H1 (cell line): ENCODE measurements around the gene DCX. TPM values are rescaled to one million over a fixed set of nuclear protein-coding genes. Genes with fewer than 3 reads are reported as not detected.

Experiments
- CTCF ChIA-PET: fragments of 300-600 bp; sonication (Branson Sonifier 250); formaldehyde crosslinking; loops from one replicate; lab custom pipeline; 2021; ENCODE audit not compliant: partially characterized antibody; lab: Charles Lee
- POLR2A ChIA-PET: fragments of 300-600 bp; sonication (Branson Sonifier 250); formaldehyde crosslinking; loops from one replicate; lab custom pipeline; 2021; ENCODE audit warnings: inconsistent platforms; ENCODE audit not compliant: partially characterized antibody; lab: Charles Lee
- DNase-seq, 2 experiments: peaks; one replicate each; pipeline versions ENCODE4 v3.0.0 to v3.0.0-alpha.2; 2010 to 2022; ENCODE audit warnings: low spot score in 2 of 2, low read depth in 1 of 2, mixed read lengths in 1 of 2
- FAIRE-seq: peaks from 2 replicates; lab custom pipeline; 2011; peaks lifted over from hg19 to GRCh38; lab: Jason Lieb, UNC
- H2AFZ ChIP-seq: 2 replicates; pipeline ENCODE4 v1.8.1; 2012; ENCODE audit warnings: low read length, inconsistent platforms
- H2AK5ac ChIP-seq: 2 replicates; pipeline ENCODE4 v1.6.1; 2013; ENCODE audit warnings: low read depth, low read length
- H2BK120ac ChIP-seq: replicated peaks from 2 replicates; pipeline ENCODE3; 2013; ENCODE audit warnings: low read depth, low read length, inconsistent platforms
- H2BK12ac ChIP-seq: 2 replicates; pipeline ENCODE4 v1.6.1; 2013; ENCODE audit warnings: low read depth, low read length
- H2BK15ac ChIP-seq: 2 replicates; pipeline ENCODE4 v1.6.1; 2013; ENCODE audit warnings: low read length
- H2BK20ac ChIP-seq: 2 replicates; pipeline ENCODE4 v1.6.1; 2013; ENCODE audit warnings: low read length
- H2BK5ac ChIP-seq: 2 replicates; pipeline ENCODE4 v1.6.1; 2013; ENCODE audit warnings: low read depth, low read length
- H3K14ac ChIP-seq: 2 replicates; pipeline ENCODE4 v1.6.1; 2013; ENCODE audit warnings: inconsistent platforms; ENCODE audit not compliant: insufficient read length
- H3K18ac ChIP-seq: 2 replicates; pipeline ENCODE4 v1.6.1; 2013; ENCODE audit warnings: low read length; ENCODE audit errors: extremely low read depth
- H3K23ac ChIP-seq: 2 replicates; pipeline ENCODE4 v1.6.1; 2013; ENCODE audit warnings: inconsistent platforms; ENCODE audit not compliant: insufficient read length
- H3K23me2 ChIP-seq: 2 replicates; pipeline ENCODE4 v1.6.1; 2013; ENCODE audit warnings: low read depth, low read length
- H3K27ac ChIP-seq: 2 replicates; pipeline ENCODE4 v1.6.1; 2011; ENCODE audit warnings: low read depth, low read length, inconsistent platforms
- H3K27me3 ChIP-seq, 4 experiments: replicated peaks in 1 of 4; 1 replicate in 1 of 4; 2 replicates in 3 of 4; pipeline versions ENCODE4 v1.6.1 to v1.8.1; 2011 to 2013; ENCODE audit warnings: low read length in 3 of 4, mild to moderate bottlenecking in 3 of 4, inconsistent platforms in 2 of 4, mixed read lengths in 2 of 4, moderate library complexity in 1 of 4; ENCODE audit not compliant: control insufficient read depth in 3 of 4, insufficient read depth in 3 of 4; ENCODE audit errors: extremely low read depth in 1 of 4
- H3K36me3 ChIP-seq, 4 experiments: 2 replicates each; pipeline versions ENCODE4 v1.6.1 to v1.8.1; 2011 to 2013; ENCODE audit warnings: mild to moderate bottlenecking in 4 of 4, low read length in 3 of 4, moderate library complexity in 2 of 4, control low read depth in 1 of 4, inconsistent platforms in 1 of 4; ENCODE audit not compliant: insufficient read depth in 4 of 4, control insufficient read depth in 2 of 4
- H3K4ac ChIP-seq: replicated peaks from 2 replicates; pipeline ENCODE3; 2013; ENCODE audit warnings: low read length, low read depth, mixed read lengths, inconsistent platforms; ENCODE audit not compliant: insufficient read length
- H3K4me1 ChIP-seq, 4 experiments: replicated peaks in 1 of 4; 1 replicate in 1 of 4; 2 replicates in 3 of 4; pipeline versions ENCODE4 v1.6.1 to v1.8.1; 2011 to 2013; ENCODE audit warnings: low read length in 3 of 4, inconsistent platforms in 2 of 4, mixed read lengths in 1 of 4; ENCODE audit not compliant: insufficient read depth in 4 of 4, control insufficient read depth in 3 of 4
- H3K4me2 ChIP-seq, 2 experiments: 2 replicates each; pipeline versions ENCODE4 v1.6.1 to v1.8.1; 2011 to 2013; ENCODE audit warnings: low read depth in 2 of 2, low read length in 2 of 2, control low read depth in 1 of 2, inconsistent platforms in 1 of 2, mild to moderate bottlenecking in 1 of 2; ENCODE audit not compliant: insufficient read depth in 1 of 2
- H3K4me3 ChIP-seq, 4 experiments: fragments of 200-600, 300-600 bp in 1 of 4; sonication (generic), shearing (Covaris generic), sonication (Bioruptor Twin) in 1 of 4; 2 replicates each; pipeline versions ENCODE4 v1.5.1 to v1.8.1; 2011 to 2016; ENCODE audit warnings: low read length in 4 of 4, low read depth in 3 of 4, control low read depth in 2 of 4, inconsistent platforms in 2 of 4, mild to moderate bottlenecking in 2 of 4, mixed read lengths in 1 of 4, moderate library complexity in 1 of 4; ENCODE audit not compliant: insufficient read depth in 2 of 4; ENCODE audit errors: extremely low read depth in 1 of 4
- H3K56ac ChIP-seq: replicated peaks from 2 replicates; pipeline ENCODE3; 2013; ENCODE audit warnings: low read depth, mild to moderate bottlenecking, mixed read lengths, low read length, inconsistent platforms; ENCODE audit not compliant: insufficient read length
- H3K79me1 ChIP-seq: 2 replicates; pipeline ENCODE4 v1.6.1; 2013; ENCODE audit warnings: low read depth, low read length, control low read depth
- H3K79me2 ChIP-seq, 2 experiments: 2 replicates each; pipeline versions ENCODE4 v1.6.1 to v1.8.1; 2012 to 2013; ENCODE audit warnings: low read length in 2 of 2, mild to moderate bottlenecking in 2 of 2, inconsistent platforms in 1 of 2; ENCODE audit not compliant: insufficient read depth in 2 of 2, control insufficient read depth in 1 of 2
- H3K9ac ChIP-seq, 4 experiments: replicated peaks in 1 of 4; 1 replicate in 1 of 4; 2 replicates in 3 of 4; pipeline versions ENCODE4 v1.6.1 to v1.8.1; 2011 to 2013; ENCODE audit warnings: low read depth in 3 of 4, low read length in 3 of 4, control low read depth in 2 of 4, mild to moderate bottlenecking in 2 of 4, moderate library complexity in 2 of 4, inconsistent platforms in 1 of 4; ENCODE audit errors: extremely low read depth in 1 of 4
- H3K9me3 ChIP-seq, 2 experiments: 2 replicates each; pipeline versions ENCODE4 v1.6.1 to v1.8.1; 2012 to 2013; ENCODE audit warnings: mild to moderate bottlenecking in 2 of 2, moderate library complexity in 2 of 2, control low read depth in 1 of 2, inconsistent platforms in 1 of 2, low read depth in 1 of 2, low read length in 1 of 2, mixed read lengths in 1 of 2; ENCODE audit not compliant: insufficient read depth in 2 of 2
- H4K20me1 ChIP-seq, 2 experiments: replicated peaks in 1 of 2; 2 replicates each; pipeline versions ENCODE3 to v1.8.1; 2011 to 2013; ENCODE audit warnings: inconsistent platforms in 2 of 2, low read length in 2 of 2, mild to moderate bottlenecking in 1 of 2; ENCODE audit not compliant: insufficient read depth in 2 of 2, control insufficient read depth in 1 of 2
- H4K5ac ChIP-seq: 2 replicates; pipeline ENCODE4 v1.6.1; 2013; ENCODE audit warnings: low read length, low read depth, mixed read lengths, inconsistent platforms; ENCODE audit not compliant: insufficient read length
- H4K8ac ChIP-seq: 2 replicates; pipeline ENCODE4 v1.8.0; 2013; ENCODE audit warnings: mild to moderate bottlenecking, moderate library complexity, low read length, inconsistent platforms; ENCODE audit not compliant: insufficient read depth; ENCODE audit errors: extremely low read depth
- H4K91ac ChIP-seq: replicated peaks from 2 replicates; pipeline ENCODE3; 2013; ENCODE audit warnings: low read length, mixed read lengths, inconsistent platforms; ENCODE audit not compliant: insufficient read length
- BRCA1 ChIP-seq: IDR thresholded peaks from 2 replicates; pipeline ENCODE4 v1.6.1; 2012; ENCODE audit warnings: low read depth, low read length, improper control_type of control experiment
- CHD2 ChIP-seq: IDR thresholded peaks from 2 replicates; pipeline ENCODE4 v1.6.1; 2012; ENCODE audit warnings: low read length, improper control_type of control experiment
- CREB1 ChIP-seq: IDR thresholded peaks from 2 replicates; pipeline ENCODE4 v1.6.1; 2012; ENCODE audit warnings: inconsistent platforms
- EZH2 ChIP-seq: fragments of 200-600 bp; sonication (generic); IDR thresholded peaks from 2 replicates; pipeline ENCODE4 v1.7.1; 2012; ENCODE audit warnings: low read depth, mild to moderate bottlenecking, moderate library complexity, low read length, inconsistent platforms; ENCODE audit not compliant: severe bottlenecking
- FOSL1 ChIP-seq: IDR thresholded peaks from 2 replicates; pipeline ENCODE4 v1.6.1; 2011; ENCODE audit warnings: mild to moderate bottlenecking, low read depth, low read length, moderate library complexity; ENCODE audit not compliant: insufficient read depth
- NANOG ChIP-seq: IDR thresholded peaks from 2 replicates; pipeline ENCODE4 v1.6.1; 2011; ENCODE audit warnings: low read length, low read depth, mild to moderate bottlenecking, inconsistent platforms; ENCODE audit not compliant: insufficient read depth, poor library complexity, severe bottlenecking
- PHF8 ChIP-seq: fragments of 200-600 bp; sonication (generic); conservative IDR thresholded peaks from 2 replicates; pipeline ENCODE4 v1.7.1; 2012; ENCODE audit warnings: low read depth, mild to moderate bottlenecking, inconsistent platforms, low read length, moderate library complexity
- RAD21 ChIP-seq, 2 experiments: IDR thresholded peaks in 1 of 2; conservative IDR thresholded peaks in 1 of 2; 2 replicates each; pipeline ENCODE4 v1.6.1; 2011; ENCODE audit warnings: low read depth in 2 of 2, low read length in 2 of 2, improper control_type of control experiment in 1 of 2, inconsistent platforms in 1 of 2, mild to moderate bottlenecking in 1 of 2, moderate library complexity in 1 of 2
- RBBP5 ChIP-seq: IDR thresholded peaks from 2 replicates; pipeline ENCODE4 v1.7.1; 2012; ENCODE audit warnings: low read depth, mild to moderate bottlenecking, inconsistent platforms, low read length, moderate library complexity, borderline replicate concordance
- SIX5 ChIP-seq: IDR thresholded peaks from 2 replicates; pipeline ENCODE4 v1.6.1; 2011; ENCODE audit warnings: mild to moderate bottlenecking, low read depth, low read length
- SUZ12 ChIP-seq: fragments of 200-600 bp; sonication (generic); IDR thresholded peaks from 2 replicates; pipeline ENCODE4 v1.6.1; 2012; ENCODE audit warnings: mild to moderate bottlenecking, inconsistent platforms, low read length, moderate library complexity, mixed read lengths
- TAF1 ChIP-seq: IDR thresholded peaks from 2 replicates; pipeline ENCODE4 v1.6.1; 2011; ENCODE audit warnings: mild to moderate bottlenecking, low read depth, low read length
- TAF7 ChIP-seq: optimal IDR thresholded peaks from 2 replicates; pipeline ENCODE3; 2011; ENCODE audit warnings: low read depth, mild to moderate bottlenecking, inconsistent platforms, low read length, moderate library complexity, borderline replicate concordance
- TCF12 ChIP-seq: IDR thresholded peaks from 2 replicates; pipeline ENCODE4 v1.6.1; 2011; ENCODE audit warnings: low read depth, mild to moderate bottlenecking, low read length
- YY1 ChIP-seq: IDR thresholded peaks from 2 replicates; pipeline ENCODE4 v1.6.1; 2011; ENCODE audit warnings: low read depth, mild to moderate bottlenecking, low read length
- WGBS, 2 experiments: shearing (Covaris generic) in 1 of 2; methylation state at CpG; one replicate each; pipeline versions ENCODE4 v1.1.6 to v1.1.7; 2013 to 2015; ENCODE audit warnings: low lambda C conversion rate in 2 of 2, mixed read lengths in 2 of 2, inconsistent platforms in 1 of 2, low coverage in 1 of 2, missing lambda C conversion rate in 1 of 2; ENCODE audit not compliant: insufficient replicate concordance in 2 of 2, insufficient coverage in 1 of 2, insufficient read length in 1 of 2; ENCODE audit errors: extremely low coverage in 1 of 2, missing lambda C conversion rate in 1 of 2; 5-methylcytosine and 5-hydroxymethylcytosine counted together
- polyA plus RNA-seq, 7 experiments: library from polyadenylated mRNA; depleted of rRNA in 3 of 7; stranded (reverse) in 5 of 7; unstranded in 2 of 7; fragments of >200 nt in 5 of 7; fragments of 200-250 nt in 2 of 7; gene quantifications; 1 replicate in 5 of 7; 2 replicates in 1 of 7; 4 replicates in 1 of 7; pipeline versions ENCODE4 v1.2.1 to v1.2.3, GENCODE V29; 2011 to 2013; ENCODE audit warnings: missing spikeins in 2 of 7, mixed read lengths in 2 of 7
- total RNA-seq: library from RNA; stranded (reverse); fragmentation: NEBNext Ultra II Directional; extraction: Animal tissue kit (Norgen Biotek cat#: 25700); gene quantifications from 2 replicates; pipeline ENCODE4 v1.2.1, GENCODE V29; 2021

Gene DCX
- total and polyA plus RNA-seq, 2 of the 8 experiments (the other 6 are each of a cell fraction or from before 2014, with no cell fraction given), result 1.3 to 3.3 TPM

GRCh38 chrX:111338095-111338698 lies 73.8 kb downstream of the DCX start:
- WGBS, 2 experiments, result 89% methylated on average over 3 of the region's 4 CpGs; no CpG with 5 or more reads in 1 of the 2 experiments
- no peaks in the 10 kb centered on the region for H3K23me2 ChIP-seq
- no peak overlapping the region for H3K4ac ChIP-seq
- H3K27me3 ChIP-seq, result no peaks in the 10 kb centered on the region
- H2BK20ac ChIP-seq, result no peak overlapping the region
- ChIA-PET POLR2A (no interaction called here), CTCF (no interaction called here)
- H3K36me3 ChIP-seq, result no peaks in the 10 kb centered on the region
- H3K4me1 ChIP-seq, result no peaks in the 10 kb centered on the region
- no peak overlapping the region for H3K18ac ChIP-seq
- H3K9ac ChIP-seq, result no peak overlapping the region
- DNase-seq (no peak), FAIRE-seq (no peak)
- no peak overlapping the region for H3K27ac ChIP-seq
- no peak overlapping the region for H4K8ac ChIP-seq
- H3K4me2 ChIP-seq, result no peak overlapping the region
- no peak overlapping the region for H2BK15ac ChIP-seq
- no peak overlapping the region for H3K4me3 ChIP-seq
- no peaks in the 10 kb centered on the region for H3K79me1 ChIP-seq
- H3K9me3 ChIP-seq, result no peaks in the 10 kb centered on the region
- no peak overlapping the region for H2BK120ac ChIP-seq
- H3K79me2 ChIP-seq, result no peaks in the 10 kb centered on the region
- no peak overlapping the region for H4K5ac ChIP-seq
- no peak overlapping the region for H3K56ac ChIP-seq
- H2BK5ac ChIP-seq, result no peak overlapping the region
- H3K23ac ChIP-seq, result no peak overlapping the region
- no peaks in the 10 kb centered on the region for H4K20me1 ChIP-seq
- H2AFZ ChIP-seq, result no peak overlapping the region
- H2BK12ac ChIP-seq, result no peak overlapping the region
- H4K91ac ChIP-seq, result no peak overlapping the region
- no peak overlapping the region for H3K14ac ChIP-seq
- no peak overlapping the region for H2AK5ac ChIP-seq
- TF ChIP-seq TAF7, result no peak
- TF ChIP-seq RAD21 (IDR thresholded peaks at IDR 0.05 in 1 of 2, conservative IDR thresholded peaks at IDR 0.05 in 1 of 2; ENCODE audit: low read depth in 2 of 2, low read length in 2 of 2), result no peak
- TF ChIP-seq NANOG, result no peak
- TF ChIP-seq TAF1, result no peak
- no peak for TF ChIP-seq FOSL1
- no peak for TF ChIP-seq RBBP5
- no peak for TF ChIP-seq TCF12
- no peak for TF ChIP-seq SUZ12
- TF ChIP-seq EZH2, result no peak
- TF ChIP-seq YY1, result no peak
- no peak for TF ChIP-seq CHD2
- TF ChIP-seq SIX5, result no peak
- no peak for TF ChIP-seq PHF8
- TF ChIP-seq BRCA1, result no peak
- no peak for TF ChIP-seq CREB1
